Activated naive CD4-positive, alpha-beta T cell treated with anti-CD3 and anti-CD28 coated beads for 36 hours (primary cell): ENCODE data around the gene LZTS2. TPM values are rescaled to one million over a fixed set of nuclear protein-coding genes. Genes with fewer than 3 reads are reported as not detected.
A peak's percentile ranks its signal among the peaks of the same experiment; 100 is the strongest.

ENCODE experiments used
- CTCF ChIA-PET: fragments of 350-600 bp; sonication (Branson Sonifier 250); formaldehyde crosslinking; loops from one replicate; lab custom pipeline; 2021; ENCODE audit warnings: antibody characterized with exemption; lab: Charles Lee
- DNase-seq: peaks from one replicate; pipeline ENCODE4 v3.0.0-alpha.2; 2020
- H3K27ac Mint-ChIP-seq: one replicate; pipeline ENCODE4 v1.8.0; 2021; ENCODE audit warnings: mild to moderate bottlenecking, mixed read lengths
- H3K27me3 Mint-ChIP-seq: one replicate; pipeline ENCODE4 v1.8.0; 2021; ENCODE audit warnings: low read depth, mixed read lengths
- H3K36me3 Mint-ChIP-seq: one replicate; pipeline ENCODE4 v1.8.0; 2021; ENCODE audit warnings: low read depth, mixed read lengths
- H3K4me1 Mint-ChIP-seq: one replicate; pipeline ENCODE4 v1.8.0; 2021; ENCODE audit warnings: low read depth, mixed read lengths
- H3K4me3 Mint-ChIP-seq: one replicate; pipeline ENCODE4 v1.8.0; 2021; ENCODE audit warnings: mild to moderate bottlenecking, moderate library complexity, mixed read lengths
- H3K9me3 Mint-ChIP-seq: one replicate; pipeline ENCODE4 v1.8.0; 2021; ENCODE audit warnings: mixed read lengths
- intact Hi-C: fragments of 100-400 bp; cut with micrococcal nuclease; formaldehyde crosslinking; loops from one replicate; pipeline ENCODE4 v1.15.1; 2023
- total RNA-seq, 2 experiments: library from RNA; stranded (reverse); gene quantifications; one replicate each; pipeline ENCODE4 v1.2.3, GENCODE V29; 2021

Gene LZTS2
- total RNA-seq, 2 experiments from 2014 or later, result 8.3 to 8.9 TPM

DNA sequence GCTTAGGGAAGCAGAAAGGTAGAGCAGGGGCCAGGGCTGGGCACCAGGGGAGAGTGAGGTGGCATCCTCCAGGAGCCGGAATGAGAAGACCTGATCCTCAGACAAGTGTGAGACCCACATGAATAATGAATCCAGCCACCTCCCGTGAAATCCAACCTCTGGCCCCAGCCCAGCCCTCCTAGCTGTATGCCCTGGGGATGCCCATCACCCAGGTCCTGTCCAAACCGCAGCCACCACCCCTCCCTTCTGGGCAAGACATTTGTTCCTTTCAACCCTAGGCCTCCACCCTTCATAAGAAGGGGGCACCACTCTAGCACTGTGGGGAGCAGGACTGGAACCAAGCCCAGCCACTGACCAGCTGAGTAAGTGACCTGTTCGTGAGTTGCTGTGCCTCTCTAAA is 21.6 kb downstream of the LZTS2 start:
- H3K4me1 Mint-ChIP-seq, result peaks cover 6% of the 10 kb centered on the region
- CTCF ChIA-PET, result no interaction called here
- DNase-seq, result no peak
- H3K27ac Mint-ChIP-seq, result no peak overlapping the region
- intact Hi-C loops, result no loop called here
- H3K4me3 Mint-ChIP-seq, result no peak overlapping the region
- no peaks in the 10 kb centered on the region for H3K36me3 Mint-ChIP-seq
- H3K27me3 Mint-ChIP-seq, result peaks cover 30% of the 10 kb centered on the region
- no peaks in the 10 kb centered on the region for H3K9me3 Mint-ChIP-seq

DNA sequence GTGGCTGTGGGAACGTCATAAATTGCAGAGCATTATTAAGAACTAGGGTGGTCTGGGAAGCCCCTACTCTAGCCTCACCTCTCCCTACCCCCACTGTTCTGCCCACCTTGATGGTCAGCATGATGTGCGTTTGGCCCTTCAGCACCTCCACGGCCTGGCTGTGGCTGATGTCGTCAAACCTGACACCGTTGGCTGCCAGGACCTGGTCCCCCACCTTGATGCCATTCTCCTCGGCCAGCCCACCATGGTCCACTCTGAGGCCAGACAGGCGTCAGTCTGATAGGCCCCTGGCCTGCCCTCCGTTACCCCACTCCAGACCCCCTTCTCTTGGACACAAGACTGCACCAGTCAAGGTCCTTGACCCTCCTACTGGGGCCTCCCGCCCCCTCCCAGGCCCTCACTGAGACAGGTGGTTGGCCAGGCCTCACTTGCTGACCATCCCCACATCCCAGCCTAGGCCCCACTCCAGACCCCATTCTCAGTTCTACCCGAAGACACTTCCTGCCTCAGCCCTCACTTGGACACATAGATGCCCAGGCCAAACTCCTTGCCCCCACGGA is 22.2 kb downstream of the LZTS2 start:
- no peak for DNase-seq
- H3K4me3 Mint-ChIP-seq, result no peak overlapping the region
- no peaks in the 10 kb centered on the region for H3K9me3 Mint-ChIP-seq
- intact Hi-C loops, result no loop called here
- H3K4me1 Mint-ChIP-seq, result peaks cover 6% of the 10 kb centered on the region
- H3K27me3 Mint-ChIP-seq, result peaks cover 25% of the 10 kb centered on the region
- H3K27ac Mint-ChIP-seq, result no peak overlapping the region
- CTCF ChIA-PET, result no interaction called here
- H3K36me3 Mint-ChIP-seq, result no peaks in the 10 kb centered on the region

DNA sequence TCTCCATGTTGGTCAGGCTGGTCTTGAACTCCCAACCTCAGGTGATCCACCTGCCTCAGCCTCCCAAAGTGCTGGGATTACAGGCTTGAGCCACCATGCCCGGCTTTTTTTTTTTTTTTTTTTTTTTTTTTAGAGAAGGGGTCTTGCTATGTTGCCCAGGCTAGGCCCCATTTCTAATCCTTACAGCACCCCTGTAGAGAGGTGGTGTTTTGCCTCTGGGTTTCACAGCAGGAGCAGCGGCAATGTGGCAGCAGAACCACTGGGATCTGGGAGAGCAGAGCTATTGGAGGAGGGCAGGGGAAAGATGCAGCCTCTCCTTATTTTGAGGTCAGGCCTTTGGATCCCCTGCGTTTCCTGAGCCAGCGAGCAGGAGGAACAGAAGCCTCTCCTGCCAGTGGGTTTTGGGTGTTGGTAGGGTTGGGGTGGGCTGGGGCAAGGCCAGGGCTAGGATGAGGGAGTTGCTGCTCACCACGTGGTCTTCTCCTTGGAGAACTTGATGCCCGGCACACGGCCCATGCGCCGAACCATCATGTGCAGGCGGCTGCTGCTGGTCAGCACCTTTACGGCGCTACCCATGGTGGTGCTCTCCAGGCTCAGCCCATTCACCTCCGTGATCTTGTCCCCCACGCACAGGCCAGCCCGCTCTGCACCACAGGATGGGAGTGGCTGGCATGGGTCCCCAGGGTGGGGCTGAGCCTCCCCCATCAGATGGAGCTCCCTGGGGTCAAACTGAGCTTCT is 23.5 kb downstream of the LZTS2 start:
- intact Hi-C loops, result no loop called here
- Mint-ChIP-seq H3K9me3 (no peaks in the 10 kb centered on the region), H3K4me1 (peaks cover 6% of the 10 kb centered on the region), H3K27me3 (peaks cover 14% of the 10 kb centered on the region), H3K27ac (no peak overlapping the region), H3K4me3 (no peak overlapping the region), H3K36me3 (no peaks in the 10 kb centered on the region)
- no peak for DNase-seq
- CTCF ChIA-PET, result interaction anchor here (1.0 kb wide), 1 partner anchor 8 kb away, joined by 4 read pairs; no protein-coding TSS in a partner anchor

DNA sequence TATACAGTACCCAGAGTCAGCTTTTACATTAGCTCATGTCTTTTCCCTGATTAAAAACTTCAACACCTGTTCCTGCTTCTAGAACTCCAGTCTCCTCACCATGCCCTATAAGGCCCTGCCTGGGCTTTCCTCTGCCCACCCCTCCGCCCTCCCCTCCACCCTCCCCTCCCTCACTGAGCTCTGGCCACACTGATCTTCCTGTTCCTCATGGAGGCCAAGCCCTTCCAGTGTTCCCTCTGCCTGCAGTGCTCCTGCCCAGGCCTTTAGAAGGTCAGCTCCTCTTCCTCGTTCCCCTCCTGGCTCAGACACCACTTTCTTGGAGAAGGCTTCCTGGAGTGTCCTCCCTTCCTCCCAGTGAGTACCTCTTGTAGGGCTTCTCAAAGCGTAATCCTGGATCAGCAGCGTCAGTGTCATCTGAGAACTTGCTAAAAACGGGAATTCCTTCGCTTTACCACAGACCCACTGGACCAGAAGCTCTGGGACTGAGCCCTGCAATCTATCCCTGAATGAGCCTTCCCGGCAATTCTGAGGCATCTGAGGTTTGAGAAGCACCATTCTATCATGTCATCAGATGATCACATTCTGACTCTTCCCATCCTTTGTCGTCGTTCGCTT is 27.6 kb downstream of the LZTS2 start:
- CTCF ChIA-PET, result interaction anchor here (1.8 to 7.8 kb wide), 2 partner anchors 11 to 30 kb away, joined by 4 to 88 read pairs; no protein-coding TSS in a partner anchor
- Mint-ChIP-seq H3K27ac (peak overlapping the region; percentile 12), H3K36me3 (no peaks in the 10 kb centered on the region), H3K9me3 (no peaks in the 10 kb centered on the region), H3K4me1 (peaks cover 2% of the 10 kb centered on the region), H3K27me3 (no peaks in the 10 kb centered on the region), H3K4me3 (no peak overlapping the region)
- no peak for DNase-seq
- intact Hi-C loops, result no loop called here

DNA sequence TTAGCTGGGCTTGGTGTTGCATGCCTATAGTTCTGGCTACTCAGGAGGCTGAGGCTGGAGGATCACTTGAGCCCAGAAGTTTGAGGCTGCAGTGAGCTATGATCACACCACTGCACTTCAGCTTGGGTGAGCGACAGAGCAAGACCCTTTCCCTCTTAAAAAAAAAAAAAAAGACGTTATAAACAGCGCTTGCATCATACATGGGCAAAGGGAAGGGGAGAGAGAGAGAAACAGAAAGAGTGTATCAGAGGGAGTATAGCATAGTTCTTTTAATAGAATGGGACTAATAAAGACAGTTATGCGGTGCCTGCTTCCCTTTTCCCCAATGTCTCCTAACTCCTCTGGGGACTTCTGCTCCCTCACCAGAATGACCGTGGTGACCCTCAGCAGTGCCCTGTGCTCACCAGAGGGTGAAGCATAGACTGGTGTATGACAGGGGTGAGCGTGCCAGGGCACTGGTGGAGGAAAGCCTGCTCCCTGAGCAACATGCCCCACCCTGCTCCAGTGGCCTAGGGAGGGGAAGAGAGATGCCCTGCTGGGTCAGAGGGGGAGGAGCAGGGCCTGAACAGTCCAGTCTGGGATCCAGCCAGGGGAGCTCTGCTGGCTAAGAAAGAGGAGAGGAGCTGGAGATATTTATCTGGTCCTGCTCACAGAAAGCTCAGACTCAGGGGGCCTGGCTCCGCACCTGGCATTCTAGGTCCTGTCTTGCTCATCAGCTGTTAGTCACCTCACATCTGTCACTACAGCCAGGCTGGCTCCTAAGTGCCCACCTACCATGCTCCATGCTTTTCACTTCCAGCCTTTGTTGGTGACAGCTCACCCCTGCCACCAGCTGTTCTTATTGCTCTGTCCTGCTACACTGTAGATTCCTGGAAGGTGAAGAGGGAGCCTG is 29.1 kb downstream of the LZTS2 start:
- intact Hi-C loops, result no loop called here
- H3K9me3 Mint-ChIP-seq, result no peaks in the 10 kb centered on the region

DNA sequence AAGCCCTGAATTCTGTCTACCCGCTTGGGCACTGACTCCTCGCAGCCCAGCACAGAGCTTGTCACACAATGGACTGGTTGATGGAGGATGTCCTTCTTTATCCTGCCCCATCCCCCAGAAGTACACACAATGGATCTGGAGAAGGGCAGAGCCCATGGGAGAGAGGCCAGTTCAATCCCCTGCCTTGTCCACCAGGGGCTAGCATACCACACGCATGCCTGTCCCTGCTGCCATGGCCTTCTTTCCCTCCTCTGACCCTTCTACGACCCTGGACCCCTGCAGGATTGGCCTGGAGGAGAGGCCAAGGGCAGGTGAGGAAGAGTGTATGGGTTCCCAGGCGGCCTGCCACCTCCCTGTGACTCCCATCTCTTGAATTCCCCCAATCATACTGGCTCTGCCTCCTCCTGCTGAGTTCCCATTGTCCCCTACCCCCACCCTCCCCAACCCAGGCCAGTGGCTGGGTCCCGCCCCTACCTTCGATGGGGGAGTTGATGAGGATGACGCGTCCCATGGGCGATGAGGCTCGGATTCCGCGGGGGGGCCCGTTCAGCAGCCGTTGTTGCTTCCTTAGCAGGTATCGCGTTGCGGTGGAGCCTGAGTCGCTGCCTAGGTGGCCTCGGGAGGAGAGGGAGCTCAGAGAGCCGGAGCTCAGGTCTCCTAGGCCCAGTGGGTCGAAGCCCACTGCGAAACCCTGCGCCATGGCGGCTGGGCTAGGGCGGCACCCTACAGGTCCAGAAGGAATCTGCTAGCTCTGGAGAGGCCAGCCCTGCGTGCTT is 30.1 kb downstream of the LZTS2 start:
- CTCF ChIA-PET, result interaction anchor here (0.7 to 7.8 kb wide), 7 partner anchors 10 to 32 kb away, joined by 3 to 88 read pairs (median 6); no protein-coding TSS in a partner anchor
- H3K27ac Mint-ChIP-seq, result no peak overlapping the region
- intact Hi-C loops, result no loop called here
- H3K27me3 Mint-ChIP-seq, result no peaks in the 10 kb centered on the region
- no peaks in the 10 kb centered on the region for H3K36me3 Mint-ChIP-seq
- no peak for DNase-seq
- H3K4me3 Mint-ChIP-seq, result no peak overlapping the region
- H3K9me3 Mint-ChIP-seq, result no peaks in the 10 kb centered on the region
- peaks cover 12% of the 10 kb centered on the region for H3K4me1 Mint-ChIP-seq

More for the DNA sequence above, 29.1 kb downstream of the LZTS2 start:
- no peak overlapping the region for H3K27ac Mint-ChIP-seq
- peaks cover 12% of the 10 kb centered on the region for H3K4me1 Mint-ChIP-seq
- no peaks in the 10 kb centered on the region for H3K36me3 Mint-ChIP-seq
- no peak overlapping the region for H3K4me3 Mint-ChIP-seq
- no peaks in the 10 kb centered on the region for H3K27me3 Mint-ChIP-seq
- DNase-seq, result no peak
- CTCF ChIA-PET, result interaction anchor here (0.7 to 7.8 kb wide), 5 partner anchors 12 to 31 kb away, joined by 3 to 88 read pairs (median 3); no protein-coding TSS in a partner anchor

DNA sequence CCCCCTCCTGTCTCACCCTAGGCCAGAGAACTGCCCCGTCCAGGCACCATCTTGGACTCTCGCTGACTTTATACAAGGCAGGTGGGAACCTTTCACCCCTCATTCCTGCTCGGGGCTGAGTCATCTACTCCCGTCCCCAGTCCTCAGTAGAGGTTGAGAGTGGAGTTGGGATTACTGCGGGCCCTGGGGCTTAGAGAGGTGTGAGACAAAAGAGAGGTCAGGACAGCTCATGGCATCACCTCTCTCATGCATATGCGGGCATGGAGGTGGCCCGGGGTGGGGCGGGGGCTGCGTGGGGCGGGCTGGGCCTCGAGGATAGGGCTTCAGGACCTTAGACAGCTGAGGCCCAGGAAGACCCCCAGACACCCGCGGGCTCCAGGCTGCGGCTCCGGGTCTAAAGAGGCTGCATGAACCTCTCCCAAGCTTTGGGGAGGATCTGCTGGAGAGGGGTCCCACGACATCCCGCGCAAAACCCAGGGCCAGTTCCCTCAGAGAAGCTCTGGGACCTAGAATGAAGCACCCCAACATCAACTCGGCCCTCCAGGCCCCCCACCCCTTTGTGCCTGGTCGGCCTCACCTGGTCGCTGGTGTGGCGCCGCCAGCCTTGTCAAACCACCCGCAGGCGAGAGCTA is 31.0 kb downstream of the LZTS2 start:
- no peaks in the 10 kb centered on the region for H3K9me3 Mint-ChIP-seq
- DNase-seq, result no peak
- intact Hi-C loops, result loop anchor here (1.0 kb wide), 4 partner anchors 30 to 117 kb away; partner anchors contain the start of genes MRPL43 and TWNK
- H3K27ac Mint-ChIP-seq, result no peak overlapping the region
- H3K4me1 Mint-ChIP-seq, result peaks cover 12% of the 10 kb centered on the region
- H3K27me3 Mint-ChIP-seq, result no peaks in the 10 kb centered on the region
- CTCF ChIA-PET, result interaction anchor here (0.9 to 7.8 kb wide), 11 partner anchors 9 to 112 kb away, joined by 3 to 88 read pairs (median 6); no protein-coding TSS in a partner anchor
- peak overlapping the region; percentile 73 for H3K4me3 Mint-ChIP-seq
- no peaks in the 10 kb centered on the region for H3K36me3 Mint-ChIP-seq

DNA sequence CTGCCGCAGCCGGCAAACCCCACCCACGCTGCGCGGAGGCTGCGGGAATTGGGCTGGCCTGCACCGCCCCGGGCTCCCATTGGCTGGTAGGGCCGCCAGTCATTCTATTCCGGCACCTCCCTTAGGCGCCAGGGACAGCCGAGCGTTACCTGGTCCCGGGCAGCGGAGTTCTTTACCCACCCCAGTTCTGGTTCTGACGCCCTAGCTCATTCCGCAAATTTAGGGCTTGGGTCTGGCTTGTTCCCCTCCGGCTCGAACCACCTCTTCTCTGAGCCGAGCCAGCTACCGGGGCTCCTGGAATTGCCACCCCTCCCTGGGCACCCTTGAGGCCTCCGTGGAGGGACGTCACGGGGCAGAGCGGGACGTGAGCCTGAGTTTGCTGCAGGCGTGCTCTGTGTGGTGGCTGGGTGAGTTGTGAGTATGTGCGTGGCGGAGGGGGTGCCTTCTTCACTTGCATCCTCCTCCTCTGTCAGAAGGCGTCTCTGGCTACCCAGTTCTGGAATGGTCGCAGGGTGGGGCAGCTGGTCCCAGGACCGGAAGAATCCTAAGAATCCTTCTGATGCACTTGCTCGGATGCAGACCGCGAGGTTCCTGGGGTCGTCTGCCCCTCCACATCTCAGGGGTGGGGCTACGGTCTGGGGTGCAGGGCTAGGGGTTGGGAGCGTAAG is 31.7 kb downstream of the LZTS2 start, which contains the start of the genes PDZD7 and SFXN3:
Gene PDZD7 (minus strand): TSS at position 2 of the 668 bp plus-strand sequence. CDS start 910 bp downstream, outside the sequence.
Gene SFXN3 (plus strand): TSS at position 107 of the 668 bp plus-strand sequence. CDS start 3,461 bp downstream, outside the sequence.
- intact Hi-C loops, result loop anchor here (1.0 kb wide), 4 partner anchors 29 to 118 kb away; partner anchors contain the start of genes MRPL43 and TWNK

DNA sequence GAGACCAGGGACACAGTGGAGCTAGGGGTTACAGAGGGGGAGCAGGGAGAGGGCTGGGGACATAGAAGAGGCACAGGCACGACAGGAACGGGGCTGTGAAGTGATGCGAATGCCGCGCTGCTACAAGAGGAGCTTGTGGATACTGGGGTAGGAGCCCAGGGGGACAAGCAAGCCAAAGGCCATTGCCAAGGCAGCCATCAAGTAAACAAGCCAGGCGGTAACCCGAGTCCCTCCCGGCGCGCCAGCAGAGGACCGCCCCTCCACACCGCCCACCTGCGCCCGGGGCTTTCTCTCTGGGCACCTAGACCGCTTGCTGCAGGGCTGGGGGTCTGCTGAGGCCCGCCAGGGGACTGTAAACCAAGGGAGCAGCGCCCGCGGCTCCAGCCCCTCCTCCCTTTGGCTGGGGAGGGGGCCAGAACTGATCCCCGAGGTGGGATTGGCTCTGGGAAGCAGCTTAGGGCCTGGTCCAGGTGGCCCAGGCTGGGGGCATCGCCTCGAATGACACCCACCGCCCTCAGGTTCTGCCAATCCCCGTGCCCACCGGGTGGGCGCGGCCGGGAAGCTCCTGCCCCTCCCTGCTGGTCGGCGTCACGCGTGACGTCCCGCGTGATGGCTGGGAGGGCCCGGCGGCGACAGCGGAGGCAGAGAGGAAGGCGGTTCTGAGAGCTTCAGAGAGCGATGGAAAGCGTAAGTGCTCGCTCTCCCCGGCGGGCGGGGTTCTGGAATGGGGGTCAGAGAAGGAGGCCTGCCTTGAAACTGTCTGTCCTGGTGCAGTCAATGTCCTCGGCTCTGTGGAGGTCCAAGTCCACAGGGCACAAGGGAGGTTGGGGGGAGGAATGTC is 32.4 kb downstream of the LZTS2 start:
- peak overlapping the region; percentile 68 for H3K27ac Mint-ChIP-seq
- H3K36me3 Mint-ChIP-seq, result peaks cover 3% of the 10 kb centered on the region
- CTCF ChIA-PET, result interaction anchor here (0.8 to 7.8 kb wide), 12 partner anchors 10 to 110 kb away, joined by 3 to 88 read pairs (median 8); no protein-coding TSS in a partner anchor
- H3K27me3 Mint-ChIP-seq, result no peaks in the 10 kb centered on the region
- peak overlapping the region; percentile 73 for H3K4me3 Mint-ChIP-seq
- peaks cover 12% of the 10 kb centered on the region for H3K4me1 Mint-ChIP-seq
- H3K9me3 Mint-ChIP-seq, result no peaks in the 10 kb centered on the region
- peak; percentile 81 for DNase-seq
- intact Hi-C loops, result loop anchor here (1.0 kb wide), 5 partner anchors 10 to 119 kb away; partner anchors contain the start of genes MRPL43 and TWNK

More for the DNA sequence above, 31.7 kb downstream of the LZTS2 start, which contains the start of the genes PDZD7 and SFXN3:
- H3K4me1 Mint-ChIP-seq, result peaks cover 12% of the 10 kb centered on the region
- H3K27me3 Mint-ChIP-seq, result no peaks in the 10 kb centered on the region
- H3K4me3 Mint-ChIP-seq, result peak within 1 kb of the TSS; percentile 73
- H3K9me3 Mint-ChIP-seq, result no peaks in the 10 kb centered on the region
- H3K27ac Mint-ChIP-seq, result peak within 1 kb of the TSS; percentile 64
- H3K36me3 Mint-ChIP-seq, result no peaks in the 10 kb centered on the region
- peak; percentile 97 for DNase-seq
- CTCF ChIA-PET, result interaction anchor here (0.9 to 7.8 kb wide), 14 partner anchors 9 to 111 kb away, joined by 3 to 88 read pairs (median 7); no protein-coding TSS in a partner anchor
